DOHH2 (cell line): Measurements from ENCODE around the gene AIFM1.
A peak's percentile ranks its signal among the peaks of the same experiment; 100 is the strongest.

ENCODE experiments used
- H3F3A ChIP-seq: fragments of 200-600 bp; sonication (generic), shearing (Covaris generic); 2 replicates; pipeline ENCODE4 v1.6.0; 2016; ENCODE audit warnings: antibody characterized with exemption, mild to moderate bottlenecking; ENCODE audit not compliant: control insufficient read depth, insufficient read depth
- H3K27ac ChIP-seq: fragments of 200-600 bp; sonication (generic); 2 replicates; pipeline ENCODE4 v1.5.1; 2014; ENCODE audit warnings: low read depth, mild to moderate bottlenecking, low read length, moderate library complexity
- H3K27me3 ChIP-seq: fragments of 200-600 bp; sonication (generic); 2 replicates; pipeline ENCODE4 v1.6.1; 2014; ENCODE audit warnings: mild to moderate bottlenecking, low read length, mixed read lengths; ENCODE audit not compliant: control insufficient read depth
- H3K36me3 ChIP-seq: fragments of 200-600 bp; sonication (generic); 2 replicates; pipeline ENCODE4 v1.6.1; 2014; ENCODE audit warnings: mild to moderate bottlenecking, low read length, moderate library complexity, mixed read lengths; ENCODE audit not compliant: control insufficient read depth
- H3K4me1 ChIP-seq: fragments of 200-600 bp; sonication (generic); 2 replicates; pipeline ENCODE4 v1.6.1; 2014; ENCODE audit warnings: mild to moderate bottlenecking, low read length, mixed read lengths; ENCODE audit not compliant: control insufficient read depth
- H3K4me2 ChIP-seq: fragments of 200-600 bp; sonication (generic); 2 replicates; pipeline ENCODE4 v1.6.0; 2014; ENCODE audit warnings: mild to moderate bottlenecking, low read length, moderate library complexity
- H3K4me3 ChIP-seq: fragments of 200-600 bp; sonication (generic); 2 replicates; pipeline ENCODE4 v1.5.1; 2014; ENCODE audit warnings: mild to moderate bottlenecking, low read length, mixed read lengths
- H3K79me2 ChIP-seq: fragments of 200-600 bp; sonication (generic); 2 replicates; pipeline ENCODE4 v1.6.1; 2014; ENCODE audit warnings: mild to moderate bottlenecking, low read length, mixed read lengths; ENCODE audit not compliant: control insufficient read depth
- H3K9me2 ChIP-seq: fragments of 200-600 bp; sonication (generic); replicated peaks from 2 replicates; pipeline ENCODE4 v1.6.1; 2014; ENCODE audit warnings: mild to moderate bottlenecking, low read length, mixed read lengths; ENCODE audit not compliant: control insufficient read depth
- H3K9me3 ChIP-seq: fragments of 200-600 bp; sonication (generic); 2 replicates; pipeline ENCODE4 v1.6.1; 2014; ENCODE audit warnings: antibody characterized with exemption, low read length, mixed read lengths; ENCODE audit not compliant: control insufficient read depth, insufficient read depth
- H4K20me1 ChIP-seq: fragments of 200-600 bp; sonication (generic); 2 replicates; pipeline ENCODE4 v1.6.0; 2014; ENCODE audit warnings: low read depth, mild to moderate bottlenecking, antibody characterized with exemption, low read length, moderate library complexity; ENCODE audit not compliant: control insufficient read depth, insufficient read depth
- CTCF ChIP-seq: fragments of 200-600 bp; sonication (generic); IDR thresholded peaks from one replicate; pipeline ENCODE4 v1.5.1; 2014; ENCODE audit warnings: antibody characterized with exemption, mild to moderate bottlenecking, low read depth, low read length; ENCODE audit not compliant: poor library complexity, severe bottlenecking
- EZH2phosphoT487 ChIP-seq: fragments of 200-600 bp; sonication (generic); IDR thresholded peaks from 2 replicates; pipeline ENCODE4 v1.6.1; 2017; ENCODE audit warnings: borderline replicate concordance, mild to moderate bottlenecking, antibody characterized with exemption, low read length, moderate library complexity, mixed read lengths

AIFM1 gene

DNA sequence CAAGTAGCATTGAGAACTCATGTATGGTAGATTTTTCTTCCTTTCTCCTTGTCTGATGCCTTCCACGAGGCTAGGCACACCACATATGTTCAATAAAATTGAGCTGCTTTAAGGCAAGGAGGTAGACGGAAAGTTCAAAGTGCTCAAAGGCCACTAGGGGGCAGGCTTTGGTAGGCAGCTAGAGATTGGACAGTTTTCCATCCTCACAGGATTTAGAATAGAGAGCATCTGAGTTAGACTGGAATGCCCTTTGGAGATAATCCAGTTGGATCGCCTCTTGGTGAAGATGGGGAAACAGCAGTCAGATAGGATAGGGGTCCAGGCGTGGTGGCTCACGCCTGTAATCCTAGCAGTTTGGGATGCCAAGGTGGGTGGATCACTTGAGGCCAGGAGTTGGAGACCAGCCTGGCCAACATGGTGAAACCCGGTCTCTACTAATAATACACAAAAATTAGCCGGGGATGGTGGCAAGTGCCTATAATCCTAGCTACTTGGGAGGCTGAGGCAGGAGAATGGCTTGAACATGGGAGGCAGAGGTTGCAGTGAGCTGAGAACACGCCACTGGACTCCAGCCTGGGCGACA is 85.7 kb downstream of the AIFM1 start:
- H3K4me2 ChIP-seq, result no peak overlapping the region
- H3K9me2 ChIP-seq, result no peaks in the 10 kb centered on the region
- H3K4me1 ChIP-seq, result peaks cover 36% of the 10 kb centered on the region
- no peaks in the 10 kb centered on the region for H4K20me1 ChIP-seq
- H3F3A ChIP-seq, result peaks cover 7% of the 10 kb centered on the region
- no peak overlapping the region for H3K27ac ChIP-seq
- H3K79me2 ChIP-seq, result peaks cover 30% of the 10 kb centered on the region
- H3K27me3 ChIP-seq, result no peaks in the 10 kb centered on the region
- H3K9me3 ChIP-seq, result no peaks in the 10 kb centered on the region
- no peak overlapping the region for H3K4me3 ChIP-seq
- TF ChIP-seq EZH2phosphoT487, result no peak
- TF ChIP-seq CTCF, result peak; percentile 64
- H3K36me3 ChIP-seq, result peaks cover 14% of the 10 kb centered on the region
